WTC11 (cell line): ENCODE measurements around the gene ZNF425.

Experiments used
- TF ChIP-seq, protein P1 (sequence below): sonication (generic); formaldehyde crosslinking; IDR thresholded peaks from 2 replicates; pipeline ENCODE4 v1.8.0; 2022; ENCODE audit warnings: mild to moderate bottlenecking, missing genetic modification reagents
- TF ChIP-seq, protein P2 (sequence below): fragments of 200-600 bp; IDR thresholded peaks from 2 replicates; pipeline ENCODE4 v1.8.0; 2022; ENCODE audit warnings: antibody characterized with exemption
- TF ChIP-seq, protein P3 (sequence below): sonication (generic); formaldehyde crosslinking; IDR thresholded peaks from 2 replicates; pipeline ENCODE4 v1.8.1; 2022; ENCODE audit warnings: mild to moderate bottlenecking, missing genetic modification reagents, moderate library complexity, borderline replicate concordance

DNA sequence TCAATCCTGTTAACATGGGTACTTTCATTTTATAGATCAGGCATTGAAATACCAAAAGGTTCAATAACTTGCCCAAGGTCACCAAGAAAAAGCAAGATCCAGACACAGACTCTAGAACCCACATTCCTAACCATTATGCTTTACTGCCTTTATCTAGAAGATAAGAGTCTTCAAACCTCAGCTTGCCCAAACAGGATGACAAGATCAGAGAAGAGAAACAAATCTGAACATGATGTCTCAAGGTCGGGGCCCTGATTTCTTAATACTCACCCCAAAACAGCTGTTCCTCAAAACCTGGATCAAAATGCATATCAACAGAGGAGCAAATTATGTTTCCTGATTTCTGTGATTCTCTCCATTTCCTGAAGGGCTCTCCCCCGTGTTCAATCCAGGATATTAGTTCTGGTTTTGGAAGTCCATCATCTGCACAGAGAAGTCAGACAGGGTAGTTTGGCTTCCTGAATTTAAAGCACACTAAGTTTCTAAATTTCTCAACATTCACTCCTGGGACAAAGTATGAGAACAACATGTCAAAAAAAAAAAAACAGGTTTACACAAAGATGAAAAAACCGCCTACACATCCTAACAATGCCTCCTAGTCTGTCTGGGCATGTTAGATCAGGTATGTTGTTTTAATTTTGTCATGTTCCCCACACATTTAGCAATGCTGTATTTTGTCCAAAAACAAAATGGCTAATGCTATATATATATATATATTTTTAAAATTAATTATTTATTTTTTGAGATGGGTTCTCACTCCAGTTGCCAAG is 51.8 kb downstream of the ZNF425 start:
- TF ChIP-seq, protein P1, sequence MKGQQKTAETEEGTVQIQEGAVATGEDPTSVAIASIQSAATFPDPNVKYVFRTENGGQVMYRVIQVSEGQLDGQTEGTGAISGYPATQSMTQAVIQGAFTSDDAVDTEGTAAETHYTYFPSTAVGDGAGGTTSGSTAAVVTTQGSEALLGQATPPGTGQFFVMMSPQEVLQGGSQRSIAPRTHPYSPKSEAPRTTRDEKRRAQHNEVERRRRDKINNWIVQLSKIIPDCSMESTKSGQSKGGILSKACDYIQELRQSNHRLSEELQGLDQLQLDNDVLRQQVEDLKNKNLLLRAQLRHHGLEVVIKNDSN (CRISPR knock-in tag): no peak
- TF ChIP-seq, protein P2, sequence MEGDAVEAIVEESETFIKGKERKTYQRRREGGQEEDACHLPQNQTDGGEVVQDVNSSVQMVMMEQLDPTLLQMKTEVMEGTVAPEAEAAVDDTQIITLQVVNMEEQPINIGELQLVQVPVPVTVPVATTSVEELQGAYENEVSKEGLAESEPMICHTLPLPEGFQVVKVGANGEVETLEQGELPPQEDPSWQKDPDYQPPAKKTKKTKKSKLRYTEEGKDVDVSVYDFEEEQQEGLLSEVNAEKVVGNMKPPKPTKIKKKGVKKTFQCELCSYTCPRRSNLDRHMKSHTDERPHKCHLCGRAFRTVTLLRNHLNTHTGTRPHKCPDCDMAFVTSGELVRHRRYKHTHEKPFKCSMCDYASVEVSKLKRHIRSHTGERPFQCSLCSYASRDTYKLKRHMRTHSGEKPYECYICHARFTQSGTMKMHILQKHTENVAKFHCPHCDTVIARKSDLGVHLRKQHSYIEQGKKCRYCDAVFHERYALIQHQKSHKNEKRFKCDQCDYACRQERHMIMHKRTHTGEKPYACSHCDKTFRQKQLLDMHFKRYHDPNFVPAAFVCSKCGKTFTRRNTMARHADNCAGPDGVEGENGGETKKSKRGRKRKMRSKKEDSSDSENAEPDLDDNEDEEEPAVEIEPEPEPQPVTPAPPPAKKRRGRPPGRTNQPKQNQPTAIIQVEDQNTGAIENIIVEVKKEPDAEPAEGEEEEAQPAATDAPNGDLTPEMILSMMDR: no peak
- TF ChIP-seq, protein P3, sequence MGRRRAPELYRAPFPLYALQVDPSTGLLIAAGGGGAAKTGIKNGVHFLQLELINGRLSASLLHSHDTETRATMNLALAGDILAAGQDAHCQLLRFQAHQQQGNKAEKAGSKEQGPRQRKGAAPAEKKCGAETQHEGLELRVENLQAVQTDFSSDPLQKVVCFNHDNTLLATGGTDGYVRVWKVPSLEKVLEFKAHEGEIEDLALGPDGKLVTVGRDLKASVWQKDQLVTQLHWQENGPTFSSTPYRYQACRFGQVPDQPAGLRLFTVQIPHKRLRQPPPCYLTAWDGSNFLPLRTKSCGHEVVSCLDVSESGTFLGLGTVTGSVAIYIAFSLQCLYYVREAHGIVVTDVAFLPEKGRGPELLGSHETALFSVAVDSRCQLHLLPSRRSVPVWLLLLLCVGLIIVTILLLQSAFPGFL: no peak
